BLaER1 treated with 17β-estradiol and CSF1 and Interleukin-3, amounts not matched to agents 10 nM and 100 nM (cell line): ENCODE measurements around the gene CCNJL.

ENCODE experiments used
- H3K27ac ChIP-seq, 11 experiments: shearing (Covaris generic); formaldehyde crosslinking; 2 replicates each; pipeline ENCODE4 v1.8.1; 2022
- H3K27me3 ChIP-seq, 11 experiments: shearing (Covaris generic); formaldehyde crosslinking; 2 replicates each; pipeline ENCODE4 v1.8.1; 2022
- H3K36me3 ChIP-seq, 11 experiments: shearing (Covaris generic); formaldehyde crosslinking; 2 replicates each; pipeline ENCODE4 v1.8.1; 2022
- H3K4me1 ChIP-seq, 10 experiments: shearing (Covaris generic); formaldehyde crosslinking; 2 replicates each; pipeline ENCODE4 v1.8.1; 2022
- H3K4me2 ChIP-seq, 11 experiments: shearing (Covaris generic); formaldehyde crosslinking; 2 replicates each; pipeline ENCODE4 v1.8.1; 2022
- H3K4me3 ChIP-seq, 10 experiments: shearing (Covaris generic); formaldehyde crosslinking; 2 replicates each; pipeline ENCODE4 v1.8.1; 2022
- H3K9ac ChIP-seq, 11 experiments: shearing (Covaris generic); formaldehyde crosslinking; 2 replicates each; pipeline ENCODE4 v1.8.1; 2022
- H3K9me3 ChIP-seq, 11 experiments: shearing (Covaris generic); formaldehyde crosslinking; replicated peaks in 1 of 11; 2 replicates each; pipeline ENCODE4 v1.8.1; 2022
- H4K20me1 ChIP-seq, 11 experiments: shearing (Covaris generic); formaldehyde crosslinking; 2 replicates each; pipeline ENCODE4 v1.8.1; 2022
- Cebpa-rat ChIP-seq, 11 experiments: shearing (Covaris generic); IDR thresholded peaks; 2 replicates each; pipeline ENCODE4 v1.8.1; 2022

Gene CCNJL

GRCh38 chr5:160317434-160317833, 5.1 kb upstream of the CCNJL start:
- no peak overlapping the region for H3K9ac ChIP-seq
- H3K4me1 ChIP-seq = peaks cover 0 to 68% (median 20%) of the 10 kb centered on the region in 10 experiments; a peak in 17 of 20 replicates
- H3K27me3 ChIP-seq = peaks cover 14 to 28% (median 21%) of the 10 kb centered on the region in 11 experiments
- TF ChIP-seq Cebpa-rat (IDR thresholded peaks at IDR 0.05) = no peak
- H4K20me1 ChIP-seq = no peaks in the 10 kb centered on the region
- H3K4me3 ChIP-seq = no peak overlapping the region
- peak overlapping the region in 4 of 11 experiments; percentile 55 to 79 (median 70); a peak in 7 of 22 replicates for H3K4me2 ChIP-seq
- peak overlapping the region in 2 of 11 experiments; percentile 14 to 59; a peak in 3 of 22 replicates for H3K27ac ChIP-seq
- H3K9me3 ChIP-seq = no peaks in the 10 kb centered on the region
- no peaks in the 10 kb centered on the region for H3K36me3 ChIP-seq

GRCh38 chr5:160315968-160316367, 3.6 kb upstream of the CCNJL start:
- peak overlapping the region in 10 of 11 experiments; percentile 8 to 79 (median 55); a peak in 15 of 22 replicates for H3K4me2 ChIP-seq
- TF ChIP-seq Cebpa-rat (IDR thresholded peaks at IDR 0.05) = no peak
- peaks cover 0 to 2% (median 0%) of the 10 kb centered on the region in 11 experiments; a peak in 1 of 22 replicates for H4K20me1 ChIP-seq
- H3K9ac ChIP-seq = no peak overlapping the region
- H3K27ac ChIP-seq = no peak overlapping the region
- no peaks in the 10 kb centered on the region for H3K9me3 ChIP-seq
- peaks cover 29 to 43% (median 36%) of the 10 kb centered on the region in 11 experiments for H3K27me3 ChIP-seq
- H3K4me1 ChIP-seq = peaks cover 10 to 69% (median 31%) of the 10 kb centered on the region in 10 experiments; a peak in 19 of 20 replicates
- no peak overlapping the region for H3K4me3 ChIP-seq
- H3K36me3 ChIP-seq = no peaks in the 10 kb centered on the region; a peak in 1 of 22 replicates

GRCh38 chr5:160312960-160313727, 780 bp upstream of the CCNJL start:
- peaks cover 0 to 30% (median 0%) of the 10 kb centered on the region in 11 experiments; a peak in 3 of 22 replicates for H4K20me1 ChIP-seq
- TF ChIP-seq Cebpa-rat (IDR thresholded peaks at IDR 0.05) = no peak
- H3K9ac ChIP-seq = peak overlapping the region; percentile 62 to 80 (median 78); a peak in 18 of 22 replicates
- H3K27ac ChIP-seq = peak overlapping the region in 3 of 11 experiments; percentile 38 to 76 (median 68); a peak in 5 of 22 replicates
- peaks cover 0 to 24% (median 0%) of the 10 kb centered on the region in 11 experiments; a peak in 4 of 22 replicates for H3K36me3 ChIP-seq
- no peaks in the 10 kb centered on the region for H3K9me3 ChIP-seq
- peaks cover 10 to 71% (median 30%) of the 10 kb centered on the region in 10 experiments; a peak in 19 of 20 replicates for H3K4me1 ChIP-seq
- peaks cover 32 to 68% (median 56%) of the 10 kb centered on the region in 11 experiments for H3K27me3 ChIP-seq
- H3K4me3 ChIP-seq = peak overlapping the region; percentile 59 to 85 (median 73)
- peak overlapping the region; percentile 83 to 98 (median 89) for H3K4me2 ChIP-seq

DNA sequence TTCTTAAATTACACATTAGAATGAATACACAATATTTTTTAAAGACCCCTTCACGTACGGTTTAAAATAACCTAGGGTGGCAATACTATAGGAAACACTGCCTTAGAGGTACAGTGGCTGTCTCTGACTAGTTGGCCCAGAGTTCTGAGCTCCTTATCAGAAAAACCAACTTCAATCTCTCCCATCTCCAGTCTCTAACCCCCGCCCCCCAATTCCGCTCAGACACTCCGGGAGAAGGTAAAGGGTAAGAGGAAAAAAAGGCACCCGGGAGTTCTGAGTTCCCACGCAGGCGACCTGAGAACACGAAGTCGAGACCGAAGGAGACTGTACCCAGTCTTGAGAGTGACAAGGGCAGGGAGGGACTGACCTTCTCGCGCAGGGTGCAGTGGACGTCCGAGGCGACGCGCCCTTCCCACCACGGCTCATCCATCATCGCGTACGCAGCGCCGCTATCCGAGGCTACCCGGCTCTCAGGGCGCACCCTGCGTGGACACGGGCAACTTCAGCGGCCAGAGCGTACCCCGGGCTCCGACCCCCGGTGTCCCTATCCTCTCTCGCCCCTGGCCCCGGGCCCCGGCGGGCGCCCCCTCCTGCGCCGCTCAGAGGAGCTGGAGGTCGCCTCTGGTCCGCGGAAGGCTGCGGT, 752 bp downstream of the CCNJL start:
- peak overlapping the region; percentile 59 to 85 (median 73) for H3K4me3 ChIP-seq
- H3K27me3 ChIP-seq = peaks cover 32 to 68% (median 56%) of the 10 kb centered on the region in 11 experiments
- H3K4me1 ChIP-seq = peaks cover 10 to 61% (median 27%) of the 10 kb centered on the region in 10 experiments; a peak in 19 of 20 replicates
- peak overlapping the region; percentile 62 to 80 (median 78); a peak in 21 of 22 replicates for H3K9ac ChIP-seq
- no peaks in the 10 kb centered on the region for H3K9me3 ChIP-seq
- TF ChIP-seq Cebpa-rat (IDR thresholded peaks at IDR 0.05) = no peak
- H4K20me1 ChIP-seq = peaks cover 0 to 45% (median 0%) of the 10 kb centered on the region in 11 experiments; a peak in 3 of 22 replicates
- H3K36me3 ChIP-seq = peaks cover 0 to 40% (median 0%) of the 10 kb centered on the region in 11 experiments; a peak in 6 of 22 replicates
- peak overlapping the region in 8 of 11 experiments; percentile 38 to 76 (median 54); a peak in 10 of 22 replicates for H3K27ac ChIP-seq
- peak overlapping the region; percentile 83 to 98 (median 89) for H3K4me2 ChIP-seq

DNA sequence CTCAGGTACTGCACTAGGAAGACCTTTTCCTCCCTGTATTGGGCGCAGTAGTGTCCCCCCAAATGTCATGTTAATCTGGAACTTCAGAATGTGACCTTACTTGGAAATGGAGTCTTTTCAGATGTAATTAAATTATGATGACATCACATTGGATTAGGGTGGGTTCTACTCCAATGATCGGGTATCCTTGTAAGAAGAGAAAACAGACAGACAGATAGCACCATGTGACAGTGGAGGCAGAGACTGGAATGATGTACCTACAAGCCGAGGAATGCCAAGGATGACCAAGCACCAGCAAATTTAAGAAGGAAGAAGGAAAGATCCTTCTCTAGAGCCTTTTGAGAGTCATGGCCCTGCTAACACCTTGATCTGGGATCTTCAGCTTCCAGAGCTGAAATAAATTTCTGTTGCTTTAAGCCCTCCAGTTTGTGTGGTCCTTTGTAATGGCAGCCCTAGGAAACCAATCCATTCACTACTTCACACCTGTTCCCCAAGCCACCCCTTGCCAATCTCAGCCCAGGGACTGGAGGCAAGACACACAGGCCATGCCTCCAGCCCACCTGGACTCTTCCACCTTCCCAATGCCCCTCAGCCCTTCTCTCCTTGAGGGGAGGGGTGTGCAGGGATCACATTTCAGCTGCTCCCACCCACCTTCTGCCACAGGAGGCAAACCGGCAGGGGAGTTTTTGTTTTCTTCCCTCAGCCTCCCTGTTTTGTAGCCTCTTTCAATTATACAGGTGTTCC, 1.6 kb downstream of the CCNJL start:
- peaks cover 0 to 46% (median 0%) of the 10 kb centered on the region in 11 experiments; a peak in 6 of 22 replicates for H3K36me3 ChIP-seq
- peaks cover 0 to 54% (median 0%) of the 10 kb centered on the region in 11 experiments; a peak in 3 of 22 replicates for H4K20me1 ChIP-seq
- peaks cover 32 to 68% (median 56%) of the 10 kb centered on the region in 11 experiments for H3K27me3 ChIP-seq
- peak overlapping the region in 5 of 10 experiments; percentile 59 to 85 (median 78); a peak in 8 of 20 replicates for H3K4me3 ChIP-seq
- H3K9ac ChIP-seq = peak overlapping the region in 1 of 11 experiments; percentile 78; a peak in 2 of 22 replicates
- peak overlapping the region in 10 of 11 experiments; percentile 34 to 98 (median 88); a peak in 17 of 22 replicates for H3K4me2 ChIP-seq
- TF ChIP-seq Cebpa-rat (IDR thresholded peaks at IDR 0.05) = no peak
- no peak overlapping the region for H3K27ac ChIP-seq
- no peaks in the 10 kb centered on the region for H3K9me3 ChIP-seq
- peaks cover 10 to 57% (median 20%) of the 10 kb centered on the region in 10 experiments; a peak in 19 of 20 replicates for H3K4me1 ChIP-seq

DNA sequence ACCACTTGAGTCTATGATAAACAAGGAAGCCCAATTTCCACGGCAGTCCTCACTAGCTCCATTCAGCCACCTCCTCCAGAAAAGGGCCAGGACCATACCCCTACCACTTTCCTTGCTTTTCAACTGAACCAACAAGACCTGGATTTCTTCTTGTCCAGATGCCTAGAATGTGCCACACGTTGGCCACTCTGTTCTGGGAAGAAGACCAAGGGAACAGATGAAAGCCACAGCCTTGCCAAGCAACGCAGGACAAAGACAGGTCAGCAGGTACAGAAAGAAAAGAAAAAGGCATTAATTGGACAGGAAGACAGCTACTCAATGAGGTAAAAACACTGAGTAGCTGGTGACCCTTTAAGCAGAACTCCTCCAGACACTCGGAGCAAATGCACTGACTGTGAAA, 2.2 kb downstream of the CCNJL start:
- Histone ChIP-seq H3K9me3 (no peaks in the 10 kb centered on the region), H3K9ac (no peak overlapping the region), H3K4me2 (peak overlapping the region in 5 of 11 experiments; percentile 85 to 97 (median 88); a peak in 9 of 22 replicates), H3K4me3 (peak overlapping the region in 2 of 10 experiments; percentile 6 to 85; a peak in 4 of 20 replicates), H4K20me1 (peaks cover 0 to 60% (median 0%) of the 10 kb centered on the region in 11 experiments; a peak in 3 of 22 replicates), H3K36me3 (peaks cover 0 to 51% (median 0%) of the 10 kb centered on the region in 11 experiments; a peak in 6 of 22 replicates), H3K4me1 (peaks cover 10 to 51% (median 17%) of the 10 kb centered on the region in 10 experiments; a peak in 19 of 20 replicates), H3K27me3 (peaks cover 32 to 67% (median 56%) of the 10 kb centered on the region in 11 experiments), H3K27ac (no peak overlapping the region)
- TF ChIP-seq Cebpa-rat (IDR thresholded peaks at IDR 0.05) = no peak

DNA sequence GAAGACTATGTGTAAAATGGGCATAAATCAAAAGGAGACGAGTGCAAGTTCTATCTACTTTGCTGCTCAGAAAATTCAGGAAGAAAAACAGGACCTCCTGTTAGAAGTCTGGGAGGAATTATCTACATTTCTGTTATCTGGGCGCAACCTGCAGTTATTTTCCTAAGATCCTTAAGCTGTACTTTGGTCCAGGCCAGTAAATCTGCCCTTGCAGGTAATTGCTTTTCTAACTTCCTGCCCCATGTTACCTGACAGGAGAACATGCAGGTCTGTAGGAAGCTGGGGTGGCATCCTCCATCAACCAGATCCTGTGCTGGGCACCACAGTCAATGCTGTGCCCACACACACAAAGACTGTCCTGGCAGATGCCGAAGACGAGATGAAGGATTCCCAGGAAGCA, 5.7 kb downstream of the CCNJL start:
- TF ChIP-seq Cebpa-rat (IDR thresholded peaks at IDR 0.05) = no peak
- no peak overlapping the region for H3K9ac ChIP-seq
- H3K9me3 ChIP-seq = no peaks in the 10 kb centered on the region
- H4K20me1 ChIP-seq = peaks cover 0 to 81% (median 0%) of the 10 kb centered on the region in 11 experiments; a peak in 3 of 22 replicates
- peaks cover 0 to 77% (median 0%) of the 10 kb centered on the region in 11 experiments; a peak in 8 of 22 replicates for H3K36me3 ChIP-seq
- no peak overlapping the region for H3K4me3 ChIP-seq
- peaks cover 4 to 38% (median 6%) of the 10 kb centered on the region in 10 experiments; a peak in 17 of 20 replicates for H3K4me1 ChIP-seq
- no peak overlapping the region for H3K27ac ChIP-seq
- H3K4me2 ChIP-seq = no peak overlapping the region
- H3K27me3 ChIP-seq = peaks cover 11 to 32% (median 28%) of the 10 kb centered on the region in 11 experiments
